ENCODE measurements around the gene TLE4. TPM values are rescaled to one million over a fixed set of nuclear protein-coding genes. Genes with fewer than 3 reads are reported as not detected.

Gene TLE4
- 41.9 and 49.6 TPM in 2 replicates for total RNA-seq

GRCh38 chr9:79571309-79572031, at the start of gene TLE4:
TSS of gene TLE4 (plus strand) at chr9:79571965. CDS start at chr9:79572791, 826 bp downstream.

Measured in vein endothelial cell (primary cell).